Measurements from ENCODE around the gene ERO1B. TPM values are rescaled to one million over a fixed set of nuclear protein-coding genes. Genes with fewer than 3 reads are reported as not detected.
"Not testable (repeated sequence)": the region's sequence is repeated elsewhere in the genome, so short reads cannot be mapped to it uniquely, and the experiment has no call there.

The ERO1B gene
- polyA plus RNA-seq, 5 donors: 6.6 to 12.5 (median 10.5) TPM

- not testable (repeated sequence) for DNase-seq
Measured at GRCh38 chr1:236188084-236188483, 93.7 kb downstream of the ERO1B start.

- DNase-seq: not testable (repeated sequence)
Measured at GRCh38 chr1:236186471-236186870, 95.3 kb downstream of the ERO1B start.

- no peak for DNase-seq
Measured at GRCh38 chr1:236185687-236186086, 96.1 kb downstream of the ERO1B start.

GRCh38 chr1:236181059-236181458, 100.7 kb downstream of the ERO1B start:
- DNase-seq: no peak

GRCh38 chr1:236179634-236180033, 102.1 kb downstream of the ERO1B start:
- DNase-seq: no peak

GRCh38 chr1:236176337-236177336, 105.1 kb downstream of the ERO1B start:
- DNase-seq: peak; percentile 10

- no peak for DNase-seq
Measured at GRCh38 chr1:236175642-236176336, 106.0 kb downstream of the ERO1B start.

GRCh38 chr1:236173174-236173767, 108.5 kb downstream of the ERO1B start:
- DNase-seq: no peak

GRCh38 chr1:236172041-236172579, 109.6 kb downstream of the ERO1B start:
- DNase-seq: no peak

- DNase-seq: no peak
Measured at GRCh38 chr1:236168716-236169429, 112.9 kb downstream of the ERO1B start.

- no peak for DNase-seq
Measured at GRCh38 chr1:236167578-236167977, 114.2 kb downstream of the ERO1B start.

GRCh38 chr1:236167154-236167553, 114.6 kb downstream of the ERO1B start:
- no peak for DNase-seq

GRCh38 chr1:236166041-236166440, 115.7 kb downstream of the ERO1B start:
- DNase-seq: no peak

Other genes starting within 250 kb of the ERO1B start
- 100 to 1,000 TPM; 181 to 249 (median 204) TPM for gene NID1, start 216.9 kb downstream of the ERO1B start, polyA plus RNA-seq (ENCODE audit: insufficient read depth in 1 of 5, insufficient read length in 5 of 5, low replicate concordance in 1 of 5)
- gene GPR137B, start 139.4 kb downstream of the ERO1B start, polyA plus RNA-seq (ENCODE audit: insufficient read depth in 1 of 5, insufficient read length in 5 of 5, low replicate concordance in 1 of 5): 10 to 100 TPM in 4 of 5 donors, 1 to 10 TPM in 1; 6.5 to 17.5 (median 11.1) TPM
- gene EDARADD, start 112.3 kb upstream of the ERO1B start, polyA plus RNA-seq (ENCODE audit: insufficient read depth in 1 of 5, insufficient read length in 5 of 5, low replicate concordance in 1 of 5): 1 to 10 TPM; 3.6 to 6.7 (median 4.8) TPM
- gene LGALS8, start 242.0 kb upstream of the ERO1B start, polyA plus RNA-seq (ENCODE audit: insufficient read depth in 1 of 5, insufficient read length in 5 of 5, low replicate concordance in 1 of 5): 100 to 1,000 TPM in 2 of 5 donors, 10 to 100 TPM in 3; 51.7 to 105 (median 84.1) TPM